Choroid plexus epithelial cell (primary cell): ENCODE results near the gene NUTF2.
"Not testable (repeated sequence)": the region's sequence is repeated elsewhere in the genome, so short reads cannot be mapped to it uniquely, and the experiment has no call there.

Experiments
- DNase-seq: peaks from one replicate; pipeline ENCODE4 v3.0.0-alpha.2; 2010; ENCODE audit warnings: low read depth
- H3K4me3 ChIP-seq: 2 replicates; pipeline ENCODE4 v1.5.1; 2011; ENCODE audit warnings: low read depth, mild to moderate bottlenecking, control low read depth, low read length, moderate library complexity
- CTCF ChIP-seq: conservative IDR thresholded peaks from 2 replicates; pipeline ENCODE4 v1.5.1; 2011; ENCODE audit warnings: low read depth, mild to moderate bottlenecking, control low read depth, inconsistent platforms, low read length, moderate library complexity

Gene NUTF2

GRCh38 chr16:67822511-67822910, 24.2 kb upstream of the NUTF2 start:
- H3K4me3 ChIP-seq: no peak overlapping the region
- DNase-seq: peak; percentile 34
- no peak for TF ChIP-seq CTCF

GRCh38 chr16:67825119-67825518, 21.6 kb upstream of the NUTF2 start:
- no peak overlapping the region for H3K4me3 ChIP-seq
- DNase-seq: no peak
- no peak for TF ChIP-seq CTCF

- H3K4me3 ChIP-seq: no peak overlapping the region
- TF ChIP-seq CTCF: no peak
- DNase-seq: no peak
Measured at GRCh38 chr16:67825906-67826305, 20.8 kb upstream of the NUTF2 start.

- H3K4me3 ChIP-seq: no peak overlapping the region
- DNase-seq: no peak
- TF ChIP-seq CTCF: no peak
Measured at GRCh38 chr16:67828651-67829050, 18.1 kb upstream of the NUTF2 start.

GRCh38 chr16:67833030-67833414, 13.7 kb upstream of the NUTF2 start:
- H3K4me3 ChIP-seq: peak overlapping the region; percentile 88
- TF ChIP-seq CTCF: no peak
- peak; percentile 48 for DNase-seq

- peak; percentile 90 for DNase-seq
- no peak for TF ChIP-seq CTCF
- peak overlapping the region; percentile 88 for H3K4me3 ChIP-seq
Measured at GRCh38 chr16:67833415-67834241, 13.1 kb upstream of the NUTF2 start.

- TF ChIP-seq CTCF: no peak
- peak overlapping the region; percentile 88 for H3K4me3 ChIP-seq
- DNase-seq: no peak
Measured at GRCh38 chr16:67834242-67834614, 12.5 kb upstream of the NUTF2 start.

- DNase-seq, H3K4me3 ChIP-seq: not testable (repeated sequence)
Measured at GRCh38 chr16:67837190-67837589, 9.5 kb upstream of the NUTF2 start.
